SH-SY5Y (cell line): ENCODE data around the gene GSK3B.

Experiments used
- GATA2 ChIP-seq: IDR thresholded peaks from 2 replicates; pipeline ENCODE4 v1.6.1; 2011; ENCODE audit warnings: mild to moderate bottlenecking, low read depth, low read length
- GATA3 ChIP-seq: IDR thresholded peaks from 2 replicates; pipeline ENCODE4 v1.6.1; 2011; ENCODE audit warnings: low read depth, mild to moderate bottlenecking, low read length, moderate library complexity

Gene GSK3B

DNA sequence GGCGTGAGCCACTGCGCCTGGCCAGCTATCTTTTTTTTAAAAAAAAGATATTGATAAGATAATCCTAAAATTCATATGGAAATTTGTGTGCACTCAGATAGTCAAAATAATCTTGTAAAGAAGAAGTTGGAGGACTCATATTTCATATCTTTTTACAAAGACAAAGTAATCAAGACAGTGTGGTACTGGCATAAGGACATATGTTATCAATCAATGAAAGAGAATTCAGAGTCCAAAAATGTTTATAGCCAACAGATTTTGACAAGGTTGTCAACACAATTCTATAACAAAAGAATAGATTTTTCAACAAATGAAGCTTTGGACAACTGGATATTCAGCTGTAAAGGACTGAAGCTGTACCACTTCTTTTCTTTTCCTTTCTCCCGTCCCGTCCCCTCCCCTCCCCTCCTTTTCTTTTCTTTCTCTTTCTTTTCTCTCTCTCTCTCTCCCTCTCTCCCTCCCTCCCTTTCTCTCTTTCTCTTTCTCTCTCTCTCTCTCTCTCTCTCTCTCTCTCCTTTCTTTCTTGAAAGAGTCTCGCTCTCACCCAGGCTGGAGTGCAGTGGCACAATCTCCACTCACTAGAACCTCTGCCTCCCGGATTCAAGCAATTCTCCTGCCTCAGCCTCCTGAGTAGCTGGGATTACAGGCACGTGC is 126.8 kb downstream of the GSK3B start:
- TF ChIP-seq GATA2: no peak
- no peak for TF ChIP-seq GATA3

GRCh38 chr3:119965692-119966091 is 128.6 kb downstream of the GSK3B start:
- TF ChIP-seq GATA3: no peak
- TF ChIP-seq GATA2: no peak

GRCh38 chr3:119964294-119964693 is 130.0 kb downstream of the GSK3B start:
- TF ChIP-seq GATA3 (no peak), GATA2 (no peak)

DNA sequence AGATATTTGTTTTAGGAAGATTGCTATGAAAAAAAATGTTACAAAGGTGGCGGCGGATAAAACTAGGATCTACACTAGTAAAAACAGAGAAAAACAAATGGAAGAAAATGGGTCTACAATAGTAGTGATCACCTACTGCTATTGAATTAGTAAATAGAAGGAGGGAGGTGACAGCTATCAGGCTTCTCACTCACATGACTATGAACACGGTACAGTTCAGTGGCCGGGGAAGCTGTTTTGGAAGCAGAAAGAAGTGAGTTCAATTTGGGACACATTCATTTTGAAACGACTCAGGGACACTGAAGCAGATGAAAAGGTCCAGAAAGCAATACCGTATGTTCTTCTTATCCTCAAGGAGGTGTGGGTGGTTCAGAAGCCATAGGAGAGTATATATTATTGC is 138.3 kb downstream of the GSK3B start:
- TF ChIP-seq GATA3: no peak
- no peak for TF ChIP-seq GATA2

GRCh38 chr3:119950666-119951325 is 143.5 kb downstream of the GSK3B start:
- TF ChIP-seq GATA2: no peak
- TF ChIP-seq GATA3: no peak

DNA sequence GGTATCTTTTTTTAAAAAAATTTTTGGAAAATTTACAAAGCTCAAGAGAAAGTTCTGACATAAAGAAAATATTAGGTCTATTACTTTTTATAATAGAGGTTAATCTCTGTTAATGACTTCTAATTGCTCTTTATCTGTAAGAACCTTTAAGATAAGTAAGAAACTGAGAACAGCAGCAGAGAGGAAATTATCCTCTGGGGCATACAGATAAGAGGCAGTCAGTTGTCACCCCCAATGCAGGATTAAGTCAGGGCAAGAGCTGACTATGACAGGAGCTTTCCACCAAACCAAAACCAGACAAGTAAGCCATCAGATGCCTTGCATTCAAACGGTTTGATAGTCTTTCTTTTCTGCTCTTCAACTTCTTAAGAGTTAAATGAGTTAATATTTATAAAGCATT is 149.0 kb downstream of the GSK3B start:
- TF ChIP-seq GATA3 (no peak), GATA2 (no peak)

GRCh38 chr3:119944091-119944490 is 150.2 kb downstream of the GSK3B start:
- TF ChIP-seq GATA2: no peak
- no peak for TF ChIP-seq GATA3

- TF ChIP-seq GATA3: no peak
- TF ChIP-seq GATA2: no peak
These were observed 155.2 kb downstream of the GSK3B start for GRCh38 chr3:119939077-119939476.

DNA sequence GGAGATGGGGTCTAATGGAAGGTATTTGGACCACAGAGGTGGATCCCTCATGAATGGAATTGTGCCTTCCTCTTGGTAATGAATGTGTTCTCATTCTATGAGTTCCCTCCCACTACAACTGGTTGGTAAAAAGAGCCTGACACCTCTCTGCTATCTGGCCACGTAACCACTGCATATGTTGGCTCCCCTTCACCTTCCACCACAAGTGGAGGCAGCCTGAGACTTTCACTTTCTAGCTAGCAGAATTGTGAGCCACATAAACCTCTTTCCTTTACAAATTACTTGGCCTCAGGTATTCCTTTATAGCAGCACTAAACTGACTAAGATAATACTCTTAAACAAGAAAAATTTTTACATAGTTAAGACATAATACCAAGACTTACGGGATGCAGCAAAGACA is 157.0 kb downstream of the GSK3B start:
- no peak for TF ChIP-seq GATA3
- TF ChIP-seq GATA2: no peak

GRCh38 chr3:119934249-119934648 is 160.0 kb downstream of the GSK3B start:
- TF ChIP-seq GATA3 (no peak), GATA2 (no peak)

GRCh38 chr3:119933207-119933606 is 161.0 kb downstream of the GSK3B start:
- TF ChIP-seq GATA2 (no peak), GATA3 (no peak)

DNA sequence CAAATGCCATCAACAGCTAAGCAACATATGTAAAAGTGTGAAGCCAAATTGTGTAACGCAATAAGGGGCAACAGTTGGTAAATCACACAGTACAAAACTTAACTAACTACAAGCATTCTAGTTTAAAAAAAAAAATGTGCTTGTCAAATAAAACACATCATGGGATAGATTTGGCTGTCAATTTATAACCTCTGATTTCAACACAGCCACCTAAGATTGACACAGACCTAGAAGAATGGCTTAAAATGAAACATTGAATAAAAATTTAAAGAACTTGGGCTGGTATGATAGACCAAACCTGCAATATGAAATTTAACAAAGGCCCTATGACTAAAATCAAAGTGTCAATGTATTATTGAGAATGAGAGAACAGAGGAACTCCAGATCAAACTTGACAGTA is 164.0 kb downstream of the GSK3B start:
- TF ChIP-seq GATA2 (no peak), GATA3 (no peak)

- TF ChIP-seq GATA3 (no peak), GATA2 (no peak)
These were observed 167.1 kb downstream of the GSK3B start for GRCh38 chr3:119927190-119927589.

DNA sequence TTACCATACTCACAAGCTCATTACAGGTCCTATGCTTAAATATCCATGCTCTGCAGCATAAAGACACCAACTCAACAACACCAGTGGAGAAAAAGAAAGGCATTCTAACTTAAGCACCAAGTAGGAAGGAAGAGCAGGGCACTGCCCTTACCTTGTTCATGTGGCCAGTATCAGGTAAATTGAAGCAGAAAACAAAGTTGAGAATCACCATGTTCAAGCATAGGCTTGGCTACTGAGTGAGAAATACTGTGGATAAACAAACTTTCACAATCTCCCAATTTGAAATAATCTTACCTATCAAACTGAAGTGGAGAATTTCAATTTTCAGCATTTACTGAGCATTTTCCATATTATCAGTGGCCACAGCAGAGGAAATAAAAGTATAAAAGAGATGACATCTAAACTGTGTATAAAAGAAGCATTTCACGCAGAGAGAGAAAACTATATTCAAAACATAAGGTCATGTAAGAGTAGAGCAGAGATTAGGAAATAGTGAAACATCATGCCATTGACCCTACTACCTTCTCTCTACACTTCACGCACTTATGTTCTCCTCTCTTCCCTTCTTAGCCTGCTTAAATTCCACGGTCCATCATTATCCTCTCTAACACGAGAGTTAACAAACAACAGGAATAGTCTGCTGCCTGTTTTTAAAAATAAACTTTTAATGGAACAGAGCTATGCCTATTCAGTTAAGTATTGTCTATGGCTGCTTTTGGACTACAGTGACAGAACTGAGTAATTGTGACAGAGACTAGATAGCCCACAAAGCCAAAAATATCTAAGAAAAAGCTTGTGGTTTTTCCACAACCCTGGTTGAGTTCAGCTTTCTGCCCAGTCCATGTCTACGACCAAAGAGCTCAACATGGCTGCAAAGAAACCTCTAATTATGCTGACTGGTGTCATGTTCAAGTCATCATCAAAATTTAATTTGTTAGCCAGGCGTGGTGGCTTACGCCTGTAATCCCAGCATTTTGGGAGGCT is 169.8 kb downstream of the GSK3B start:
- TF ChIP-seq GATA3: no peak
- no peak for TF ChIP-seq GATA2
